GM06990 (cell line): Measurements from ENCODE around the gene NDUFA13.

Experiments
- DNase-seq: peaks from one replicate; pipeline ENCODE4 v3.0.0-alpha.2; 2011; ENCODE audit not compliant: insufficient read length; ENCODE audit errors: extremely low read depth
- H3K27me3 ChIP-seq: replicated peaks from 2 replicates; pipeline ENCODE4 v1.6.0; 2011; ENCODE audit warnings: low read length; ENCODE audit not compliant: control insufficient read depth, insufficient read depth
- H3K36me3 ChIP-seq: 2 replicates; pipeline ENCODE4 v1.5.1; 2011; ENCODE audit warnings: low read length; ENCODE audit not compliant: control insufficient read depth, insufficient read depth
- H3K4me3 ChIP-seq: replicated peaks from 2 replicates; pipeline ENCODE4 v1.5.1; 2011; ENCODE audit warnings: low read depth, mild to moderate bottlenecking, control low read depth, low read length
- TF ChIP-seq, protein P1 (sequence below): IDR thresholded peaks from 2 replicates; pipeline ENCODE4 v1.5.1; 2011; ENCODE audit warnings: low read length, control low read depth, mild to moderate bottlenecking, inconsistent platforms; ENCODE audit not compliant: insufficient read depth, poor library complexity, severe bottlenecking

Gene NDUFA13

DNA sequence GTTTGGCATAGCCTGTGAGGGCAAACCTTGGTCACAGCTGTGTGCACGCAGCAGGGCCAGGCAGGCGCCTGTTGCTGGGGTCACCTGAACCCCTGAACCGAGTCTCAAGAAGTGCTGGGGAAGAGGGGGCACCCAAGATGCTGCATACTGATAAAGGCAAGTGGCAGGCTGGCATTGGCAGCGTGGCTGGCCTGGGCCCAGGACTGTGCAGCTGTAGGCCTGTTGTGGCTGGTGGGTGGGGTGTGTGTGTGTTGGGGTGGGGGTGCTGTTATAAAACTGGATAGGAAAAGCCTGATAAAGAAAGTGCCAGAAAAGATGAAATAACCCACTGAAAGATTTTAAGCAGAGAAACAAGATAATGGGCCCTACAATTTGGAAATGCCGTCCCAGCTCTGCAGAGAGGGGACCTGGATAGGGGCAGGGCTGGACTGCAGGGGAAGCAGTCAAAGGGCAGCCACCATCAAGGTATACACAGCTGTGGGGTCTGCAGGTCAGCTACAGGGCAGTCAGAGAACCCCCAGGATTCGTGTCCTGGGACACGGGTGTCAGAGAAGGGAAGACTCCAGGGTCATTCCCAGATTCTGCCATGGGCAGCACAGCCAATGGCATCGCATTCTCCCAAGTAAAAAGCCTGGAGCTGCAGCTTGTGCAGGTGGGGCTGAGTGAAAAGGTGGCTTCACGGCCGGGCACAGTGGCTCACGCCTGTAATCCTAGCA, 55.2 kb downstream of the NDUFA13 start:
- H3K36me3 ChIP-seq = peaks cover 18% of the 10 kb centered on the region
- DNase-seq = no peak
- H3K27me3 ChIP-seq = no peaks in the 10 kb centered on the region
- TF ChIP-seq, protein P1, sequence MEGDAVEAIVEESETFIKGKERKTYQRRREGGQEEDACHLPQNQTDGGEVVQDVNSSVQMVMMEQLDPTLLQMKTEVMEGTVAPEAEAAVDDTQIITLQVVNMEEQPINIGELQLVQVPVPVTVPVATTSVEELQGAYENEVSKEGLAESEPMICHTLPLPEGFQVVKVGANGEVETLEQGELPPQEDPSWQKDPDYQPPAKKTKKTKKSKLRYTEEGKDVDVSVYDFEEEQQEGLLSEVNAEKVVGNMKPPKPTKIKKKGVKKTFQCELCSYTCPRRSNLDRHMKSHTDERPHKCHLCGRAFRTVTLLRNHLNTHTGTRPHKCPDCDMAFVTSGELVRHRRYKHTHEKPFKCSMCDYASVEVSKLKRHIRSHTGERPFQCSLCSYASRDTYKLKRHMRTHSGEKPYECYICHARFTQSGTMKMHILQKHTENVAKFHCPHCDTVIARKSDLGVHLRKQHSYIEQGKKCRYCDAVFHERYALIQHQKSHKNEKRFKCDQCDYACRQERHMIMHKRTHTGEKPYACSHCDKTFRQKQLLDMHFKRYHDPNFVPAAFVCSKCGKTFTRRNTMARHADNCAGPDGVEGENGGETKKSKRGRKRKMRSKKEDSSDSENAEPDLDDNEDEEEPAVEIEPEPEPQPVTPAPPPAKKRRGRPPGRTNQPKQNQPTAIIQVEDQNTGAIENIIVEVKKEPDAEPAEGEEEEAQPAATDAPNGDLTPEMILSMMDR = no peak
- no peak overlapping the region for H3K4me3 ChIP-seq

DNA sequence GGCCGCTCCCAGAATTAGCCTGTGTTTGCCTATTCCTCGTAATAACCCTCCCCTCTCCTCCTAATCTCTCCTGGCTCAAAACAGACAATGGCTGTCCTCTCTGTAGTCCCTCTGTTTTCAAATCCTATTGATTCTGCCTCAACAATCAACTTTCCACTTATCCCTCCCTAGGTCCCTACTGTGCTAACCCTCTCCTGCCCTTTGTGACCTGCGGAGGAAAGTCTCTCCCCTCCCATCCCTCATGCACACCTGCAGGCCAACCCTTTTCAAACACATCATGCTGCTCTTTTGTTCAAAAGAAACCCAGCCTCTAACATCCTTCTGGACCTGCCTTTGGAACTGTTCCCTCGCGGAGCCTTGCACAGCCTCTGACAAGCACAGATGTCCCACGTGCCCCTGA, 59.4 kb downstream of the NDUFA13 start:
- no peak for DNase-seq
- no peaks in the 10 kb centered on the region for H3K27me3 ChIP-seq
- TF ChIP-seq, protein P1 = no peak

More for the DNA sequence above, 59.4 kb downstream of the NDUFA13 start:
- H3K4me3 ChIP-seq = no peak overlapping the region
- peaks cover 3% of the 10 kb centered on the region for H3K36me3 ChIP-seq
